ENCODE results near the gene TEAD2. TPM values are rescaled to one million over a fixed set of nuclear protein-coding genes. Genes with fewer than 3 reads are reported as not detected.

The TEAD2 gene
- total RNA-seq, 1 experiment from 2014 or later = 2.4 TPM

- H3K4me1 Mint-ChIP-seq (ENCODE audit: low read depth, unreplicated experiment) = no peaks in the 10 kb centered on the region
- peaks cover 22% of the 10 kb centered on the region for H3K27me3 Mint-ChIP-seq (ENCODE audit: unreplicated experiment)
- H3K9me3 Mint-ChIP-seq (ENCODE audit: low read depth, unreplicated experiment) = peaks cover 6% of the 10 kb centered on the region
- no peak for TF ChIP-seq CTCF (IDR thresholded peaks at IDR 0.05; ENCODE audit: unreplicated experiment)
- CTCF ChIA-PET = no interaction called here
- no peak overlapping the region for H3K4me3 Mint-ChIP-seq (ENCODE audit: low read depth, unreplicated experiment)
- no peak for DNase-seq
- H3K27ac Mint-ChIP-seq (ENCODE audit: unreplicated experiment) = no peak overlapping the region
- intact Hi-C loops (cut with micrococcal nuclease; ENCODE audit: unreplicated experiment) = no loop called here
- no TSS peak for BruUV-seq (replicated peaks)
- H3K36me3 Mint-ChIP-seq (ENCODE audit: insufficient read depth, unreplicated experiment) = peaks cover 3% of the 10 kb centered on the region
Measured at GRCh38 chr19:49368711-49369358, 6.6 kb upstream of the TEAD2 start.

DNA sequence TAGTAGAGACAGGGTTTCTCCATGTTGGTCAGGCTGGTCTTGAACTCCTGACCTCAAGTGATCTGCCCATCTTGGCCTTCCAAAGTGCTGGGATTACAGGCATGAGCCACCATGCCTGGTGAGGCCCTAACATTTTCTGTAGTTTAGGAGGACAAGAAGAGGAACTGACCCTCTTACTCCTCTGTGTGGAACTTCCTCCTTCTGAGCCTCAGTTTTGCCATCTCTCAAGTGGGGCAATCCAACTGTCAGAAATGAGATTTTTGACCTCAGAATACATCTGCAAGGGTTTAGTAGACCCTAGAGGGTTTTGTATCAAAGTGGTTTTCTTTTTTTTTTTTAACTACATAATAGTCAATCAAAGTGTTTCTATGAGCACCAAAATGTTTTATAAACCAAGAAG is 3.9 kb upstream of the TEAD2 start:
- H3K9me3 Mint-ChIP-seq (ENCODE audit: low read depth, unreplicated experiment) = peaks cover 6% of the 10 kb centered on the region
- CTCF ChIA-PET = interaction anchor here (0.5 to 0.6 kb wide), 2 partner anchors 7 to 293 kb away, joined by 3 read pairs; no protein-coding TSS in a partner anchor
- H3K4me3 Mint-ChIP-seq (ENCODE audit: low read depth, unreplicated experiment) = no peak overlapping the region
- peaks cover 10% of the 10 kb centered on the region for H3K4me1 Mint-ChIP-seq (ENCODE audit: low read depth, unreplicated experiment)
- no peak for DNase-seq
- intact Hi-C loops (cut with micrococcal nuclease; ENCODE audit: unreplicated experiment) = no loop called here
- TF ChIP-seq CTCF (IDR thresholded peaks at IDR 0.05; ENCODE audit: unreplicated experiment) = no peak
- H3K27ac Mint-ChIP-seq (ENCODE audit: unreplicated experiment) = no peak overlapping the region
- H3K27me3 Mint-ChIP-seq (ENCODE audit: unreplicated experiment) = peaks cover 22% of the 10 kb centered on the region
- peaks cover 3% of the 10 kb centered on the region for H3K36me3 Mint-ChIP-seq (ENCODE audit: insufficient read depth, unreplicated experiment)
- no TSS peak for BruUV-seq (replicated peaks)

DNA sequence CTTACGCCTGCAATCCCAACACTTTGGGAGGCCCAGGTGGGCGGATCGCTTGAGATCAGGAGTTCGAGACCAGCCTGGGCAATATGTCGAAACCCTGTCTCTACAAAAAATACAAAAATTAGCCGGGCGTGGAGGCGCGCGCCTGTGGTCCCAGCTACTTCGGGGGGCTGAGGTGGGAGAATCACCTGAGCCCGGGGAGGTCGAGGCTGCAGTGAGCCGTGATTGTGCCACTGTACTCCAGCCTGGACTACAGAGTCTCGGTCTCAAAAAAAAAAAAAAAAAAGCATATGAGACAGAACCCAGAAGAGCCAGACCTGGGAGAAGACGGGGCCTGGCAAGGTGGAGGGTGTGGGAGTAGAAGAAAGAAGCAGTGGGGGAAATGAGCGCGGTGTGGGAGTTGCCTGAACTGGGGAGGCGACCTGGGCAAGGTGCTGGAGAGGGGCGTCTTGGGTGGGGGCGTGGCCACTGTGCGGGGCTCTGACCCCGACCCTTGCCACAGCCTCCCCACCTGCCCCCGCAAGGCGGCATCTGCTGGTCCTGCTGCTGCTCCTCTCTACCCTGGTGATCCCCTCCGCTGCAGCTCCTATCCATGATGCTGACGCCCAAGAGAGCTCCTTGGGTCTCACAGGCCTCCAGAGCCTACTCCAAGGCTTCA is 2.0 kb upstream of the TEAD2 start:
- no peak overlapping the region for H3K4me3 Mint-ChIP-seq (ENCODE audit: low read depth, unreplicated experiment)
- CTCF ChIA-PET = interaction anchor here (0.7 kb wide), 1 partner anchor 12 kb away, joined by 4 read pairs; no protein-coding TSS in a partner anchor
- intact Hi-C loops (cut with micrococcal nuclease; ENCODE audit: unreplicated experiment) = no loop called here

More for the DNA sequence above, 2.0 kb upstream of the TEAD2 start:
- Mint-ChIP-seq H3K4me1 (ENCODE audit: low read depth, unreplicated experiment) (peaks cover 12% of the 10 kb centered on the region), H3K27ac (ENCODE audit: unreplicated experiment) (no peak overlapping the region), H3K9me3 (ENCODE audit: low read depth, unreplicated experiment) (peaks cover 3% of the 10 kb centered on the region), H3K36me3 (ENCODE audit: insufficient read depth, unreplicated experiment) (no peaks in the 10 kb centered on the region), H3K27me3 (ENCODE audit: unreplicated experiment) (peaks cover 3% of the 10 kb centered on the region)
- no TSS peak for BruUV-seq (replicated peaks)
- no peak for DNase-seq
- no peak for TF ChIP-seq CTCF (IDR thresholded peaks at IDR 0.05; ENCODE audit: unreplicated experiment)
